H1 (cell line): ENCODE data around the gene MAGI2. TPM values are rescaled to one million over a fixed set of nuclear protein-coding genes. Genes with fewer than 3 reads are reported as not detected.
"Not testable (repeated sequence)": the region's sequence is repeated elsewhere in the genome, so short reads cannot be mapped to it uniquely, and the experiment has no call there.

Experiments used
- CTCF ChIA-PET: fragments of 300-600 bp; sonication (Branson Sonifier 250); formaldehyde crosslinking; loops from one replicate; lab custom pipeline; 2021; ENCODE audit not compliant: partially characterized antibody; lab: Charles Lee
- POLR2A ChIA-PET: fragments of 300-600 bp; sonication (Branson Sonifier 250); formaldehyde crosslinking; loops from one replicate; lab custom pipeline; 2021; ENCODE audit warnings: inconsistent platforms; ENCODE audit not compliant: partially characterized antibody; lab: Charles Lee
- DNase-seq, 2 experiments: peaks; one replicate each; pipeline versions ENCODE4 v3.0.0 to v3.0.0-alpha.2; 2010 to 2022; ENCODE audit warnings: low spot score in 2 of 2, low read depth in 1 of 2, mixed read lengths in 1 of 2
- FAIRE-seq: peaks from 2 replicates; lab custom pipeline; 2011; peaks lifted over from hg19 to GRCh38; lab: Jason Lieb, UNC
- H2AFZ ChIP-seq: 2 replicates; pipeline ENCODE4 v1.8.1; 2012; ENCODE audit warnings: low read length, inconsistent platforms
- H2AK5ac ChIP-seq: 2 replicates; pipeline ENCODE4 v1.6.1; 2013; ENCODE audit warnings: low read depth, low read length
- H2BK120ac ChIP-seq: replicated peaks from 2 replicates; pipeline ENCODE3; 2013; ENCODE audit warnings: low read depth, low read length, inconsistent platforms
- H2BK12ac ChIP-seq: 2 replicates; pipeline ENCODE4 v1.6.1; 2013; ENCODE audit warnings: low read depth, low read length
- H2BK15ac ChIP-seq: 2 replicates; pipeline ENCODE4 v1.6.1; 2013; ENCODE audit warnings: low read length
- H2BK20ac ChIP-seq: 2 replicates; pipeline ENCODE4 v1.6.1; 2013; ENCODE audit warnings: low read length
- H2BK5ac ChIP-seq: 2 replicates; pipeline ENCODE4 v1.6.1; 2013; ENCODE audit warnings: low read depth, low read length
- H3K14ac ChIP-seq: 2 replicates; pipeline ENCODE4 v1.6.1; 2013; ENCODE audit warnings: inconsistent platforms; ENCODE audit not compliant: insufficient read length
- H3K18ac ChIP-seq: 2 replicates; pipeline ENCODE4 v1.6.1; 2013; ENCODE audit warnings: low read length; ENCODE audit errors: extremely low read depth
- H3K23ac ChIP-seq: 2 replicates; pipeline ENCODE4 v1.6.1; 2013; ENCODE audit warnings: inconsistent platforms; ENCODE audit not compliant: insufficient read length
- H3K23me2 ChIP-seq: 2 replicates; pipeline ENCODE4 v1.6.1; 2013; ENCODE audit warnings: low read depth, low read length
- H3K27ac ChIP-seq: 2 replicates; pipeline ENCODE4 v1.6.1; 2011; ENCODE audit warnings: low read depth, low read length, inconsistent platforms
- H3K27me3 ChIP-seq, 4 experiments: replicated peaks in 1 of 4; 1 replicate in 1 of 4; 2 replicates in 3 of 4; pipeline versions ENCODE4 v1.6.1 to v1.8.1; 2011 to 2013; ENCODE audit warnings: low read length in 3 of 4, mild to moderate bottlenecking in 3 of 4, inconsistent platforms in 2 of 4, mixed read lengths in 2 of 4, moderate library complexity in 1 of 4; ENCODE audit not compliant: control insufficient read depth in 3 of 4, insufficient read depth in 3 of 4; ENCODE audit errors: extremely low read depth in 1 of 4
- H3K36me3 ChIP-seq, 4 experiments: 2 replicates each; pipeline versions ENCODE4 v1.6.1 to v1.8.1; 2011 to 2013; ENCODE audit warnings: mild to moderate bottlenecking in 4 of 4, low read length in 3 of 4, moderate library complexity in 2 of 4, control low read depth in 1 of 4, inconsistent platforms in 1 of 4; ENCODE audit not compliant: insufficient read depth in 4 of 4, control insufficient read depth in 2 of 4
- H3K4ac ChIP-seq: replicated peaks from 2 replicates; pipeline ENCODE3; 2013; ENCODE audit warnings: low read length, low read depth, mixed read lengths, inconsistent platforms; ENCODE audit not compliant: insufficient read length
- H3K4me1 ChIP-seq, 4 experiments: replicated peaks in 1 of 4; 1 replicate in 1 of 4; 2 replicates in 3 of 4; pipeline versions ENCODE4 v1.6.1 to v1.8.1; 2011 to 2013; ENCODE audit warnings: low read length in 3 of 4, inconsistent platforms in 2 of 4, mixed read lengths in 1 of 4; ENCODE audit not compliant: insufficient read depth in 4 of 4, control insufficient read depth in 3 of 4
- H3K4me2 ChIP-seq, 2 experiments: 2 replicates each; pipeline versions ENCODE4 v1.6.1 to v1.8.1; 2011 to 2013; ENCODE audit warnings: low read depth in 2 of 2, low read length in 2 of 2, control low read depth in 1 of 2, inconsistent platforms in 1 of 2, mild to moderate bottlenecking in 1 of 2; ENCODE audit not compliant: insufficient read depth in 1 of 2
- H3K4me3 ChIP-seq, 4 experiments: fragments of 200-600, 300-600 bp in 1 of 4; sonication (generic), shearing (Covaris generic), sonication (Bioruptor Twin) in 1 of 4; 2 replicates each; pipeline versions ENCODE4 v1.5.1 to v1.8.1; 2011 to 2016; ENCODE audit warnings: low read length in 4 of 4, low read depth in 3 of 4, control low read depth in 2 of 4, inconsistent platforms in 2 of 4, mild to moderate bottlenecking in 2 of 4, mixed read lengths in 1 of 4, moderate library complexity in 1 of 4; ENCODE audit not compliant: insufficient read depth in 2 of 4; ENCODE audit errors: extremely low read depth in 1 of 4
- H3K56ac ChIP-seq: replicated peaks from 2 replicates; pipeline ENCODE3; 2013; ENCODE audit warnings: low read depth, mild to moderate bottlenecking, mixed read lengths, low read length, inconsistent platforms; ENCODE audit not compliant: insufficient read length
- H3K79me1 ChIP-seq: 2 replicates; pipeline ENCODE4 v1.6.1; 2013; ENCODE audit warnings: low read depth, low read length, control low read depth
- H3K79me2 ChIP-seq, 2 experiments: 2 replicates each; pipeline versions ENCODE4 v1.6.1 to v1.8.1; 2012 to 2013; ENCODE audit warnings: low read length in 2 of 2, mild to moderate bottlenecking in 2 of 2, inconsistent platforms in 1 of 2; ENCODE audit not compliant: insufficient read depth in 2 of 2, control insufficient read depth in 1 of 2
- H3K9ac ChIP-seq, 4 experiments: replicated peaks in 1 of 4; 1 replicate in 1 of 4; 2 replicates in 3 of 4; pipeline versions ENCODE4 v1.6.1 to v1.8.1; 2011 to 2013; ENCODE audit warnings: low read depth in 3 of 4, low read length in 3 of 4, control low read depth in 2 of 4, mild to moderate bottlenecking in 2 of 4, moderate library complexity in 2 of 4, inconsistent platforms in 1 of 4; ENCODE audit errors: extremely low read depth in 1 of 4
- H3K9me3 ChIP-seq, 2 experiments: 2 replicates each; pipeline versions ENCODE4 v1.6.1 to v1.8.1; 2012 to 2013; ENCODE audit warnings: mild to moderate bottlenecking in 2 of 2, moderate library complexity in 2 of 2, control low read depth in 1 of 2, inconsistent platforms in 1 of 2, low read depth in 1 of 2, low read length in 1 of 2, mixed read lengths in 1 of 2; ENCODE audit not compliant: insufficient read depth in 2 of 2
- H4K20me1 ChIP-seq, 2 experiments: replicated peaks in 1 of 2; 2 replicates each; pipeline versions ENCODE3 to v1.8.1; 2011 to 2013; ENCODE audit warnings: inconsistent platforms in 2 of 2, low read length in 2 of 2, mild to moderate bottlenecking in 1 of 2; ENCODE audit not compliant: insufficient read depth in 2 of 2, control insufficient read depth in 1 of 2
- H4K5ac ChIP-seq: 2 replicates; pipeline ENCODE4 v1.6.1; 2013; ENCODE audit warnings: low read length, low read depth, mixed read lengths, inconsistent platforms; ENCODE audit not compliant: insufficient read length
- H4K8ac ChIP-seq: 2 replicates; pipeline ENCODE4 v1.8.0; 2013; ENCODE audit warnings: mild to moderate bottlenecking, moderate library complexity, low read length, inconsistent platforms; ENCODE audit not compliant: insufficient read depth; ENCODE audit errors: extremely low read depth
- H4K91ac ChIP-seq: replicated peaks from 2 replicates; pipeline ENCODE3; 2013; ENCODE audit warnings: low read length, mixed read lengths, inconsistent platforms; ENCODE audit not compliant: insufficient read length
- WGBS, 2 experiments: shearing (Covaris generic) in 1 of 2; methylation state at CpG; one replicate each; pipeline versions ENCODE4 v1.1.6 to v1.1.7; 2013 to 2015; ENCODE audit warnings: low lambda C conversion rate in 2 of 2, mixed read lengths in 2 of 2, inconsistent platforms in 1 of 2, low coverage in 1 of 2, missing lambda C conversion rate in 1 of 2; ENCODE audit not compliant: insufficient replicate concordance in 2 of 2, insufficient coverage in 1 of 2, insufficient read length in 1 of 2; ENCODE audit errors: extremely low coverage in 1 of 2, missing lambda C conversion rate in 1 of 2; 5-methylcytosine and 5-hydroxymethylcytosine counted together
- polyA plus RNA-seq, 7 experiments: library from polyadenylated mRNA; depleted of rRNA in 3 of 7; stranded (reverse) in 5 of 7; unstranded in 2 of 7; fragments of >200 nt in 5 of 7; fragments of 200-250 nt in 2 of 7; gene quantifications; 1 replicate in 5 of 7; 2 replicates in 1 of 7; 4 replicates in 1 of 7; pipeline versions ENCODE4 v1.2.1 to v1.2.3, GENCODE V29; 2011 to 2013; ENCODE audit warnings: missing spikeins in 2 of 7, mixed read lengths in 2 of 7
- total RNA-seq: library from RNA; stranded (reverse); fragmentation: NEBNext Ultra II Directional; extraction: Animal tissue kit (Norgen Biotek cat#: 25700); gene quantifications from 2 replicates; pipeline ENCODE4 v1.2.1, GENCODE V29; 2021

MAGI2 gene
- total and polyA plus RNA-seq, 2 of the 8 experiments (the other 6 are each of a cell fraction or from before 2014, with no cell fraction given), result 6.0 to 27.3 TPM

GRCh38 chr7:77999168-77999567, 1454.3 kb downstream of the MAGI2 start:
- H2BK20ac ChIP-seq, H2BK12ac ChIP-seq, H3K36me3 ChIP-seq, H3K56ac ChIP-seq, H3K4me2 ChIP-seq, H3K27ac ChIP-seq, H3K18ac ChIP-seq, H3K23ac ChIP-seq, H3K14ac ChIP-seq, H4K91ac ChIP-seq, H4K5ac ChIP-seq, H3K27me3 ChIP-seq, H3K23me2 ChIP-seq, H3K79me2 ChIP-seq, H2AK5ac ChIP-seq, H3K4me3 ChIP-seq, DNase-seq, H3K4me1 ChIP-seq, H3K79me1 ChIP-seq, H4K20me1 ChIP-seq, H4K8ac ChIP-seq, FAIRE-seq, H3K9me3 ChIP-seq, H3K9ac ChIP-seq, H2BK120ac ChIP-seq, H2BK15ac ChIP-seq, H3K4ac ChIP-seq, H2AFZ ChIP-seq, POLR2A ChIA-PET, H2BK5ac ChIP-seq: not testable (repeated sequence)
- CTCF ChIA-PET, result interaction anchor here (0.6 to 4.2 kb wide), 6 partner anchors 10 to 136 kb away, joined by 3 to 20 read pairs (median 6); no protein-coding TSS in a partner anchor
- 75% methylated on average over 3 of the region's 3 CpGs; no CpG with 5 or more reads in 1 of the 2 experiments for WGBS, 2 experiments
